HK-2 (cell line): ENCODE measurements around the gene TRAPPC14.
"Not testable (repeated sequence)": the region's sequence is repeated elsewhere in the genome, so short reads cannot be mapped to it uniquely, and the experiment has no call there.

Experiments used
- DNase-seq: peaks from one replicate; pipeline ENCODE4 v3.0.0-alpha.2; 2018; ENCODE audit not compliant: unreplicated experiment

TRAPPC14 gene

DNA sequence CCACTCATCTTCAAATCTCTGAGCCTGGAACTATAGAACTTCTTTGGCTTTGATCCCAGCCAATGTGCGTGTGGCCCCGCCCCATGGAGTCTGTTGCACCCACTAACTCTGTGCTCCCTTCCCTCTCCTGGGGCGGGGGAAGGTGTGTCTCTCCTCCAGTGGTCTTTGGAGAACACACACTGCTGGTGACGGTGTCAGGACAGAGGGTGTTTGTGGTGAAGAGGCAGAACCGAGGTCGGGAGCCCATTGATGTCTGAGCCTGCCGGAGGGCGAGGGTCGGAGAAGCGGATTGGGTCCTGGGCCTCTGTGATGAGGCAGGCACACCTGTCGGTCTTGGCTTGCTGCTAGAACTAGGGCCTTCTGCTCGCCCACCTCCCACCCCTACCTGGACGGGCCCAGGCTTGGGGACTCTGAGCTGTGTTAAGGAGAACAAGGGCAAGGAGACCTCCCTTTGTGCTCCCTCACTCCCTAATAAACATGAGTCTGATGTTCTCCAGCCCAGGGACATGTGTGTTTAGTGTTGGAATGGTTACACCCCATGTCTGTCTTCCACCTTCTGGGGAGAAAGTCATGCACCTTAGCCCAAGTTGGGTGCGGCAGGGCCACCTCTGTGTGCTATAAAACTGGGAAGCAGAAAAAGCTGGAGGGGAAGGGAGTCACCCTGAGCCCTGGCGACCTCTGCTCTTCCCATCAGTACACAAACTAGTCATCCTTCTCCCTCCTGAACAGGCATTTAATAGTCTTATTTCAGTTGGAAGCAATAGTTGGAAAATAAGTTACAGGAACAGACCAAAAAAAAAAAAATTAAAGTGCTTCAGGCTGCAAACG is 4.6 kb downstream of the TRAPPC14 start:
- DNase-seq = no peak

DNA sequence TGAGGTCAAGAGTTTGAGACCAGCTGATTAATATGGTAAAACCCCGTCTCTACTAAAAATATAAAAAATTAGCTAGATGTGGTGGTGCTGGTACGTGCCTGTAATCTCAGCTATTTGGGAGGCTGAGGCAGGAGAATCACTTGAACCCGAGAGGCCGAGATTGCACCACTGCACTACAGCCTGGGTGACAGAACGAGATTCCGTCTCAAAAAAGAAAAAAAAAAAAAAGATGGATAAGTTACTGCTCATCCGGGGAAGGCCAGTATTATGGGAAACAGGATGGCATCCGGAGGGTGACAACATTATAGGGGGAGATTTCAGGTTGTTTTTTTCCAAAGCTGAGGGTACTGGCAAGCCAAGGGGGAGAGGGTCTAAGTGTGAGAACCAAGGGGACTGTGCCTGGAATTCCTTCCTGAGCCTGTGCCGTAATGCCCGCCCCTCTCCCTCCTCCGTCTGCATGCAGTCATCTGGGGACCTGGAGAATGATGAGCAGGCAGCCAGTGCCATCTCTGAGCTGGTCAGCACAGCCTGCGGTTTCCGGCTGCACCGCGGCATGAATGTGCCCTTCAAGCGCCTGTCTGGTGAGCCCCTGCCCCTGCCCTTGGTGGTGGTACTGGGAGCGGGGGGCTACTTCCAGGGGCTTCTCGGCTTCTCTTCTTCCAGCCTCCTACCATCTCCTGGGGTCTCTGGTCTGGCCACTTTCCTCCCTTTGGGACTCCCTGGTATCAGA is 5.4 kb downstream of the TRAPPC14 start:
- no peak for DNase-seq

DNA sequence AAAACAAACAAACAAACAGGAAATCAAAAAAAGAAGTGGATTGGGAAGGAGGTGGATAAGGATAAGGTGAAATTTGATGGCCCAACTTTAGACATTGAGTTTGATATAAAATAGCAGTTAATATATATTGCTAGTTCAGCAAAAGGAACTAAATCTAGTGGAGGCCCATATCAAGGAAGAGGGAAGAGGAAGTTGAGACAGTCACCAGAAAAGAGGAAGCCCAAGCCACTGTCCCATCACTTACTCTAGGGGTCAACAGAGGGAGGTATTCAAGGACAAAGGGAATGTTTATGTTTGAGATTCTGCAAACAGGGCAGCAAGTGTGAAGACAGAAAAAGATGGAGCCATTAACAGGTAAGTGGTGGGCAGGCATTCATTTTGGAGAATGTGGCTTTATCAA is 6.1 kb downstream of the TRAPPC14 start:
- no peak for DNase-seq

DNA sequence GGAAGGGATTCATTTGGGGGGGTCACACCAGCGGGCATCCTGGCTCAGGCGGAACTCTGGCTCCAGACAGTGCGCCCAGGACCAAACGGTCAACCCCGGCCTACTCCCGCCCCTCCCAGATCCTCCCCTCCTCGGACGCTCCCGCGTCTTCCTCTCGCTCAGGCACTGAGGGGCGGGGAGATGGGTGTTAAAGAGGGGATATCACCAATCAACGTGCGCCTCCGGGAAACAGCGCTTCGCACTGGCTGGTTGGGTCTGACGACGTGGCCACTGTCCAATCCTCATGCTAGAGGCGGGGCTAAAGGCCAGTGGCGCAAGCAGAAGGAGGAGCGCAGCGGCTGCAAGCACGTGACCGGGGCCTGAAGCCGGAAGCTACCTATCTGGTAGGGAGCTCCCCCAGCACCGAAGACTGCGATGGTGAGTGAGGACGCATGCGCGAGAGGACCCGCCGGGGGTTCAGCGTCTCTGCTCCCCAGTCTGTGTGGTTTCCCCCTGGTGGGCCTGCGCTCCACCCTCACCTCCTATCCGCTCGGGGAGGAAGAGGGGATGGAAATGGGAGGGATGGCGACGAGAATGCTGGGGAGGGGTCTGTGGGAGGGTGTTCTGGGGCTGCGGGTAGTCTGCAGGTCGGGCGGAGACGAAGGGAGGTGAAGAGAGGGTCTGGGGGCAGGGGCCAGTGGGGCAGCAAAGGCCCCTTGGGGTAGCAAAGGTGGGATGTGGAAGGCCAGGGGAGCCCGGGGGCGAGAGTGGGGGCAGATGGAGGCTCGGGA is 9.8 kb downstream of the TRAPPC14 start, which contains the start of gene LAMTOR4:
Gene LAMTOR4, plus strand, starts transcription at position 360 of the 770 bp plus-strand sequence. Its CDS starts 55 bp downstream, at position 415.
- DNase-seq = peak; percentile 99

DNA sequence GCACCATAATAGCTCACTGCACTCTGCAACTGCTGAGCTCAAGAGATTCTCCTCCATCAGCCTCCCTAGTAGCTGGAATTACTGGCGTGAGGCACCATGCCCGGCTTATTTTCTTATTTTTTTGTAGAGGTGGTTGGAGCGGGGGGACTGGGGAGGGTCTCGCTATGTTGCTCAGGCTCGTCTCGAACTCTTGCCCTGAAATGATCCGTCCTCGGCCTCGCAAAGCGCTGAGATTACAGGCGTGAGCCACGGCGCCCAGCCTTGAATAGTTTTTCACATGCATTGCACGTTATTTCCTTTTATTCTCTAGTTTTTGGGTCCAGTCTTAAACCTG is 10.3 kb downstream of the TRAPPC14 start:
- DNase-seq = no peak

DNA sequence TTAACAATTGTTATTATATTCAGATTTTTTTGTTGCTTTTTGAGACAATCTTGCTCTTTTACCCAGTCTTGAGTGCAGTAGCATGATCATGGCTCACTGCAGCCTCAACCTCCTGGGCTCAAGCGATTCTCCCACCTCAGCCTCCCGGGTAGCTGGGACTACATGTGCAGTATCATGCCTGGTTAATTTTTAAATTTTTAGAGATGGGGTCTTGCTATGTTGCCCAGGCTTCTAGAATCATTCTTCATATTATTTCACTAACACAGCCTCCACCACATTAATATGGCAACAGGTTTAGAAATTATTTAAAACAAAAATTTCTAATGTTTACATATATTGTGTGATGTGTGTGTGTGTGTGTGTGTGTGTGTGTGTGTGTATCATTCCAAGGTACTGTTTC is 11.2 kb downstream of the TRAPPC14 start:
- no peak for DNase-seq

DNA sequence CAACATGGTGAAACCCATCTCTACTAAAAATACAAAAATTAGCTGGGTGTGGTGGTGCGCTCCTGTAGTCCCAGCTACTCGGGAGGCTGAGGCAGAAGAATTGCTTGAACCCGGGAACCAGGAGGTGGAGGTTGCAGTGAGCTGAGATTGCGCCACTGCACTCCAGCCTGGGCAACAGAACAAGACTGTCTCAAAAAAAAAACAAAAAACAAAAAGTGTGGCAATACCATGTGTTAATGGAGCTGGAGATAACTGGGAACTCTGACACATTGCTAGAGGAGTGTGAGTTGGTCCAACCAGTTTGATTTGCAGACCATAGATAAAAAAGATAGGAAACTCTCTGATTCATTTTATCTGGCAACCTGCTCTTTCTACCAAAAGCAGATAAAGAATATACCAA is 12.2 kb downstream of the TRAPPC14 start:
- DNase-seq = not testable (repeated sequence)

DNA sequence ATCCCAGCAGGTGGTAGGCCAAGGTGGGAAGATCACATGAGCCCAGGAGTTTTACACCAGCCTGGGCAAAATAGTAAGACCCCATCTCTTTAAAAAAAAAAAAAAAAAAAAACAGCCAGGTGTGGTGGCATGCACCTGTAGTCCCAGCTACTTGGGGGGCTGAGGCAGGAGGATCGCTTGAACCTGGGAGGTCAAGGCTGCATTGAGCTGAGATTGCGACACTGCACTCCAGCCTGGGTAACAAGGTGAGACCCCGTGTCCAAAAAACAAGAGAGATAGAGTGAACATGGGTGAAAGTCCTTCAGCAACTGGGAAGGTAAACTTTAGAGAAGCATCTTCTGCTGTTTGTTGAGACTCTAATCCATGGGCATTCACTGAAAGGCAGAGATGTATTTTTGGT is 16.1 kb downstream of the TRAPPC14 start:
- no peak for DNase-seq

DNA sequence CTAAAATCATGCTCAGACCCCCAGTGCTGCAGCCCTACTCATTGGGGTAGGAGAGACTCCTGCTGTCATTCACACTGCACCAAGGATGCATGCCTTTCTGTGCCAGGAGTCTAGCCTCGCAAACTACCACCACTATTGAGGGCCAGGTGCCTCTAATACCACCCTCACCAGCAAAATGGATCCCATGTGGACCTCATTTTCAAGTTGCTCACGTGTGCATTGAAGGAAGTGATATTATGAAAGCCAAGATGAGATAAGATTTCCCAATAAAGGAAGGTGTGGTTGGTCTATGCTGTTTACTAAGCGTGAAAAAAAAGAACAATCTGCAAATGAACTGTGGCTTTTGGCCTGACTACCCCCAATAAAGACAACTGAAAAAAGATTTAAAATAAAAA is 17.0 kb downstream of the TRAPPC14 start:
- no peak for DNase-seq

DNA sequence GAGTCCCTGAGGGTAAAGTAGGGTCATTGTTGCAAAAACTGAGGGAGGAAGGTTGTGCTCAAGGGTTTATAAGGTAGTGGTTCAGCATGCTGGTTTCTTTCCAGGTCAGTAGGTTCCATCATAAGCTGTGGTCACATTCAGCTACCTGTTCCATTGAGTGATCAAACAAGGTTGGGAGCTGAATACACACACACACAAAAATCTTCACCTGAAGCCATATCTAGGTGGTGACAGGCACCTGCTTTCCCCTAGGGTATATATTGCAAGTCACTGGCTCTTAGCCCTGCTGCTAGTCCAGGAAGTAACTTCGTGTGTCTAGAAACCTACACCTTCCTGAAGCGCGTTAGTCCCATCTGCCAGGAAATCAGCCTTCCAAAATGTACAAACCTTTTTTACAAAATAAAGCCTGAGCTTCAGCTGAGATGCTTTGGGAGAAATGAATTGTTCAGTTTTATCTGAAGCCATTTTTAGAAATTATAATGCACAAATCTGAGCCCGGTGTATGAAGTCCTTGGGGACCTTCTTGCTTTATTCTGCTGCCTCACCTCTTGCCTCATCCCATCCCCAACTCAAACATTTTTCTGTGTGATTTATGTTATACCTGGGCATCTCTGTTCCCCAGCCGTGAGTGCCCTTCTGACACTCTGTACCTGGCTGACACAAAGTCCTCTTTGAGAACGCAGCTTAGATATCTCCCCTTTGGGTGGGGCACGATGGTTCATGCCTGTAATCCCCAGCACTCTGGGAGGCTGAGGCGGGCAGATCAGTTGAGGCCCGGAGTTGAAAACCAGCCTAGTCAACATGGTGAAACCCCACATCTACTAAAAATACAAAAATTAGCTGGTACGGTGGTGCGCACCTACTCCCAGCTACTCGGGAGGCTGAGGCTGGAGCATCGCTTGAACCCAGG is 20.4 kb downstream of the TRAPPC14 start:
- DNase-seq = no peak

DNA sequence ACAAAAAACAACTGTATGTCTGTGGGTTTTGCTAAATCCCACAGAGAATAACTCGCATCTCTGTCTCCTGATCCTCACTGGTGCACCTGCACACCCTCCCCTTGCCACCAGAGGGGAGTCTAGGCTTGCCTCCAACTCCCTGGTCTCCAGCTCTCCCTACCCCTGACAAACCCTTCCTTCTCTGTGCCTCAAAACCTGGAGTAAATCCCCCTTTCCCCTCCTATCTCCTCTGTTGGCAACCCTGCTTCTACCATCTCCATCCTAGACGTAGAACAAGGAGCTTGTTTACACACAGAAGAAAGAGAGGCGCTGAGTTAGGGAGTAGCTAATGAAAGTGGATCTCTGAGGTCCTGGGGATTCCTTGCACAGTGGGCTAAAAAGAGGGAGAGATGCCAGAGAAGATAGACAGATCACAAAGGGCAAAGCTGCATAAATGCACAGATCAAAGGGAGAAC is 25.8 kb downstream of the TRAPPC14 start:
- peak; percentile 59 for DNase-seq

DNA sequence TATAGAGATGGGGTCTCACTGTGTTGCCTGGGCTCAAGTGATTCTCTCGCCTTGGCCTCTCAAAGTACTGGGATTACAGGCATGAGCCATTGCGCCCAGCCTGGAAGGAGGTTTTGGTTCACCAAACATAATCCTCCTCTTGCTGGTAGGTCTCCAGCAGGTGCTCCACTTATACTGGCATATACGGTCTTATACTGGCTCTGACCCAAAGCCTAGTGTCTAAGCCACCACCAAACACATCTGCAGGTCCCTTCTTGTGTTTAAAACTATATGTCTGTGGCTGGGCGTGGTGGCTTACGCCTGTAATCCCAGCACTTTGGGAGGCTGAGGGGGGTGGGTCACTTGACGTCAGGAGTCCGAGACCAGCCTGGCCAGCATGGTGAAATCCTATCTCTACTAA is 26.4 kb downstream of the TRAPPC14 start:
- DNase-seq = no peak

DNA sequence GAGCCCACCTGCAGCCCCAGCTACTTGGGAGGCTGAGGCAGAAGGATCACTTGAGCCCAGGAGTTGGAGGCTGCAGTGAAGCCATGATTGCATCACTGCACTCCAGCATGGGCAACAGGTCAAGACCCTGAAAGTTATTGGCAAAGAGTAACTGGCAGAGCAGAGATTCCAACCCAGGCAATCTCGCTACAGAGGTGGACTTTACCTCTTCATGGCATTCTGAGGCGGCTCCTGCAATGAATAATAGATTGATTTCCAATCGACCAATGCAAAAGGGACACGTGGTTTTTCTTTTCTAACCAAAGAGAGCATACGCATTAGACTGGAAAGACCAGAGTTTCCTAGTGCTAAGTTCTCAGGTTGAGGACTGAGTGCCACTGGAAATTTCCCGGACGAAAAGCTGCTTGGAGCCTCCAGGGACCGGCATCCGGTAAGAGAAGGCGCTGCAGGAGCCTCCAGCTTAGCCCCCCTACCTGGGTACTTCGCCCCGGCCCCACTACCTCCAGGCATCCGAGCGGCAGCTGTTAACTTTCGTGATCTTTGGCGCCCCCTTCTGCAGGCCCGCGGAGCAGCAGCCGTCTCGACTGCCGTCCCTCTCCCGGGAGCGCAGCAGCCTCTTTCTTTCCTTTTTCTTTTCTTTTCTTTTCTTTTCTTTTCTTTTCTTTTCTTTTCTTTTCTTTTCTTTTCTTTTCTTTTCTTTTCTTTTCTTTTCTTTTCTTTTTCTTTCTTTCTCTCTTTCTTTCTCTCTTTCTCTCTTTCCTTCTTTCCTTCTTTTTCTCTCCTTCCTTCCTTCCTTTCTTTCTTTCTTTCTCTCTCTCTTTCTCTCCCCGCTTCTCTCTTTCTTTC is 27.7 kb downstream of the TRAPPC14 start:
- DNase-seq = peak; percentile 78

DNA sequence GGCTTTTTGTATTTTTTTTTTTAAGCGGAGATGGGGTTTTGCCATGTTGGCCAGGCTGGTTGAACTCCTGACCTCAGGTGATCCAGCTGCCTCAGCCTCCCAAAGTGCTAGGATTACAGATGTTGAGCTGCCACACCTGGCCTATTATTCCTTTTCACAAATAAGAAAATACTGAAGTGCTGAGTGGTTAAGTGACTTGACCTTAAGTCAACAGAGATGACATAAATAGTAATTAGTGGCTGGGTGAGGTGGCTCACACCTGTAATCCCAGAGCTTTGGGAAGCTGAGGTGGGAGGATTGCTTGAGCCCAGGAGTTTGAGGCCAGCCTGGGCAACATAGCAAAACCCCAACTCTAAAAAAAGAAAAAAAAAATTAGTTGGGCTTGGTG is 28.3 kb downstream of the TRAPPC14 start:
- DNase-seq = not testable (repeated sequence)

DNA sequence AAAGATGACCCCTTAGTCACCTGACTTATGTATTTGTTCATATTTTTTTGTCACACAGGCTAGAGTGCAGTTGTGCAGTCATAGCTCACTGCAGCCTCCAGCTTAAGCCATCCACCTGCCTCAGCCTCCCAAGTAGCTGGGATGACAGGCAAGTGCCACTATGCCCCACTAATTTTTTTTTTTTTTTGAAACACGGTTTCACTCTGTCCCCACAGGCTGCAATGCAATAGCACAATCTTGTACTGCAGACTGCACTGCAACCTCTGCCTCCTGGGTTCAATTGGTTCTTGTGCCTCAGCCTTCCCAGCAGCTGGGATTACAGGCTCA is 29.9 kb downstream of the TRAPPC14 start:
- no peak for DNase-seq

DNA sequence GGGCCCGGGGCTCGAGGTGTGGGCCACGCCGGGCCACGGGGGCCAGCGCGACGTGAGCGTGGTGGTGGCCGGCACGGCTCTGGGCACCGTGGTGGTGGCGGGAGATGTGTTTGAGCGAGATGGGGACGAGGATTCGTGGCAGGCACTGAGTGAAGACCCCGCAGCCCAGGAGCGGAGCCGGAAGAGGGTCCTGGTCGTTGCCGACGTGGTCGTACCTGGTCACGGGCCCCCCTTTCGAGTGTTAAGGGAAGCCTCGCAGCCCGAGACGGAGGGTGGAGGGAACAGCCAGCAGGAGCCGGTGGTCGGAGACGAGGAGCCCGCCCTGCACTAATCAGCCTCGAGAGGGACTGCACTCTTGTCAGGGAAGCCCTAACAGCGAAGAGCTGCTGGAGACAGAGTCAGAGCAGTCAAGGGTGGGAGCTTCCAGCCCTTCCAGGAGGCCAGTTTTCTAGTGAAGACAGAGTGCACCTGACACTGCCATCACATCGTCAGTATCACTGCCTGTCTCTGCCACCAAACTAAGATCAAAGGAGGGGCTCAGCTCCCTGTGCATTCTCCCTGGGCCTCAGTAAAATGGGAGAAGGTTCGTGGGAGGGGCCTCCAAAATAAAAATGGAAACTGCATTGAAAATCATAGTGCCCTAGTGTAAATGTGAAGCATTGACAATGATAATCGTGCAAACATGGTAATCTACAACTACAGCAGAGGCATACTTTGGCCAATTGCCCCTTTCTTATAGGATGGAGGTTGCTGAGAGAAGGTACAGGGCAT is 30.5 kb downstream of the TRAPPC14 start:
- no peak for DNase-seq

DNA sequence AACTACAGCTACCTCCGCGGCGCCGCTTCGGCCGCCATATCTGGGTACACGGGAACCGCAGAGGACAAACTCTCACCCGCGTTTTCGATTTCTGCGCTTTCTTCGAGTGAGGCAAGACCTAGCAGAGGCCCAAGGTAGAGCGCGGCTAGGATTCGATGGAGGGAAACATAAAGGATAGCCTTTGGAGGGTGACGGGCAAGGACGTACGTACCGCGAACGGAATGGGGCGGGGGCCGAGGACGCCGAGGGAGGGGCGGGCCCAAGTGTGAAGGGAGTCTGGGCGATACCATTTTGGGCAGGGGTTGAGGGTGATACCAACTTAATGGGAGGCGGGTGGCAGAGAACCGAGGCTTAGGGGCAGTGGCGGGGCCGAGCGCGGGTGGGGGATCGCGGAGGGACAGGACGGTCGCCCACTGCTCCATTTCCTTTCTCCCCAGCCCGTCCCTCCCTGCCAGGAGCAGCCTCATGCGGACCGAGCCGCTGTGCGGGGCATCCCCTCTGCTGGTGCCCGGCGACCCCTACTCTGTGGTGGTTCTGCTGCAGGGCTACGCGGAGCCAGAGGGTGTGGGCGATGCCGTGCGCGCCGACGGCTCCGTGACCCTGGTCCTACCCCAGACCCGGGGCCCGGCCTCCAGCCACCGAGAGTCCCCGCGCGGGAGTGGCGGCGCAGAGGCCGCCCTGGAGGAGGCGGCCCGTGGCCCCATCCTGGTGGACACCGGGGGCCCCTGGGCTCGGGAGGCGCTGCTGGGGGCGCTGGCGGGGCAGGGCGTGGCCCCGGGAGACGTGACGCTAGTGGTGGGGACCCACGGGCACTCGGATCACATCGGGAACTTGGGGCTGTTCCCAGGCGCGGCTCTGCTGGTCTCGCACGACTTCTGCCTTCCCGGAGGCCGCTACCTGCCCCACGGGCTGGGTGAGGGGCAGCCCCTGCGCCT is 31.3 kb downstream of the TRAPPC14 start, which contains the start of gene MBLAC1:
Gene MBLAC1, plus strand, starts transcription at position 37 of the 935 bp plus-strand sequence. Its CDS starts 429 bp downstream, at position 466.
- DNase-seq = peak; percentile 89

DNA sequence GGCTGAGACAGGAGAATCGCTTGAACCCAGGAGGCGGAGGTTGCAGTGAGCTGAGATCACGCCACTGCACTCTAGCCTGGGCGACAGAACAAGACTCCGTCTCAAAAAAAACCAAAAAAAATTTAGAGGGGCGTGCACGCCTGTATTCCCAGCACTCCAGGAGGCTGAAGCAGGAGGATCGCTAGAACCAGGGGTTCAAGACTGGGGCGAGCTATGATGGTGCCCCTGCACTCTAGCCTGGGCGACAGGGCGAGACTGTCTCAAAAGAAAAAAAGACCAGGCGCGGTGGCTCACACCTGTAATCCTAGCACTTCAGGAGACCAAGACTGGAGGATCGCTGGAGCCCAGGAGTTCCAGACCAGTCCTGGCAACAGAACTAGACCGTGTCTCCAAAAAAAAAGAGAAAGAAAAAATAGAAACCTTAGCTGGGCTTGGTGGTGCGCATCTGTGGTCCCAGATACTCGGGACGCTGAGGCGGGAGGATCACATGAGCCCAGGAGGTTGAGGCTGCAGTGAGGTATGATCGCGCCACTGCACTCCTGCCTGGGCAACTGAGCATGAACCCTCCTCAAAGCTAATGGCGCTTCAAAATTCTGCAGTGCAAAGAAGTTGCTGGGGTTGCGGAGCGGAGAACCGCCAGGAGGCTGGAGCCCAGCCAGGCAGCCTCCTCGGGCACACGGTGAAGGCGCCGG is 32.1 kb downstream of the TRAPPC14 start:
- DNase-seq = no peak
